IMR-90 (cell line): ENCODE results near the gene CCR3. TPM values are rescaled to one million over a fixed set of nuclear protein-coding genes. Genes with fewer than 3 reads are reported as not detected.

Source experiments
- ATAC-seq: fragments of 200-7000 bp; cut with Tn5 transposase; 2 replicates; pipeline ENCODE4 v1.9.1; 2020; ENCODE audit warnings: low read depth, mild to moderate bottlenecking, moderate library complexity
- BruUV-seq: library from RNA; stranded (reverse); fragments of 400-500 nt; replicated peaks from 2 replicates; lab custom pipeline; 2021; lab: Mats Ljungman, UMichigan
- CTCF ChIA-PET: fragments of 300-600 bp; formaldehyde crosslinking; extraction: SDS; loops from one replicate; lab custom pipeline; 2021; ENCODE audit warnings: antibody characterized with exemption; lab: Yijun Ruan, JAX
- POLR2A ChIA-PET: fragments of 300-600 bp; sonication (Branson Sonifier 250); formaldehyde crosslinking; loops from one replicate; lab custom pipeline; 2022; ENCODE audit warnings: antibody characterized with exemption; ENCODE audit not compliant: unreplicated experiment; lab: Charles Lee
- DNase-seq: peaks from one replicate; pipeline ENCODE4 v3.0.0; 2013
- H2AFZ ChIP-seq: replicated peaks from 2 replicates; pipeline ENCODE3; 2013; ENCODE audit warnings: low read length, mild to moderate bottlenecking; ENCODE audit not compliant: poor library complexity
- H2AK5ac ChIP-seq: 2 replicates; pipeline ENCODE4 v1.6.1; 2013; ENCODE audit warnings: low read depth, low read length, inconsistent platforms
- H2AK9ac ChIP-seq: replicated peaks from 2 replicates; pipeline ENCODE3; 2013; ENCODE audit warnings: mild to moderate bottlenecking, low read depth, low read length, moderate library complexity; ENCODE audit not compliant: poor library complexity
- H2BK120ac ChIP-seq: 2 replicates; pipeline ENCODE4 v1.6.1; 2013; ENCODE audit warnings: low read depth, low read length, inconsistent platforms
- H2BK15ac ChIP-seq: 3 replicates; pipeline ENCODE4 v1.6.1; 2013; ENCODE audit warnings: low read depth, low read length, inconsistent platforms
- H2BK20ac ChIP-seq: 2 replicates; pipeline ENCODE4 v1.6.1; 2013; ENCODE audit warnings: low read depth, mild to moderate bottlenecking, inconsistent platforms, low read length, moderate library complexity
- H2BK5ac ChIP-seq: 2 replicates; pipeline ENCODE4 v1.6.1; 2013; ENCODE audit warnings: mild to moderate bottlenecking, low read depth, low read length, inconsistent platforms; ENCODE audit not compliant: poor library complexity, severe bottlenecking
- H3K14ac ChIP-seq: replicated peaks from 2 replicates; pipeline ENCODE4 v1.6.1; 2013; ENCODE audit warnings: low read depth, low read length, inconsistent platforms
- H3K18ac ChIP-seq: 2 replicates; pipeline ENCODE4 v1.6.1; 2013; ENCODE audit warnings: low read depth, low read length, control low read depth
- H3K23ac ChIP-seq: 2 replicates; pipeline ENCODE4 v1.6.1; 2013; ENCODE audit warnings: low read depth, low read length, inconsistent platforms
- H3K27ac ChIP-seq: 2 replicates; pipeline ENCODE4 v1.5.1; 2013; ENCODE audit warnings: mild to moderate bottlenecking, control low read depth, low read length; ENCODE audit not compliant: insufficient read depth
- H3K27me3 ChIP-seq: 2 replicates; pipeline ENCODE4 v1.6.1; 2013; ENCODE audit warnings: low read length; ENCODE audit not compliant: control insufficient read depth, insufficient read depth
- H3K36me3 ChIP-seq: 2 replicates; pipeline ENCODE4 v1.6.1; 2013; ENCODE audit warnings: low read length, mixed read lengths; ENCODE audit not compliant: control insufficient read depth, insufficient read depth
- H3K4ac ChIP-seq: 2 replicates; pipeline ENCODE4 v1.6.1; 2013; ENCODE audit warnings: low read depth, low read length, inconsistent platforms
- H3K4me1 ChIP-seq: 2 replicates; pipeline ENCODE4 v1.6.1; 2013; ENCODE audit warnings: low read length, mixed read lengths; ENCODE audit not compliant: control insufficient read depth, insufficient read depth
- H3K4me2 ChIP-seq: 2 replicates; pipeline ENCODE4 v1.6.1; 2013; ENCODE audit warnings: low read depth, mild to moderate bottlenecking, control low read depth, low read length, moderate library complexity
- H3K4me3 ChIP-seq: 2 replicates; pipeline ENCODE4 v1.5.1; 2013; ENCODE audit warnings: low read depth, mild to moderate bottlenecking, control low read depth, low read length, moderate library complexity; ENCODE audit not compliant: insufficient read depth
- H3K56ac ChIP-seq: 2 replicates; pipeline ENCODE4 v1.6.1; 2013; ENCODE audit warnings: low read length, inconsistent platforms; ENCODE audit not compliant: insufficient read depth; ENCODE audit errors: extremely low read depth
- H3K79me1 ChIP-seq, 2 experiments: 2 replicates each; pipeline ENCODE4 v1.6.1; 2013; ENCODE audit warnings: low read length in 2 of 2, inconsistent platforms in 1 of 2, low read depth in 1 of 2
- H3K9ac ChIP-seq: 2 replicates; pipeline ENCODE4 v1.6.1; 2013; ENCODE audit warnings: low read depth, low read length, control low read depth
- H3K9me1 ChIP-seq: 2 replicates; pipeline ENCODE4 v1.6.1; 2013; ENCODE audit warnings: low read length, inconsistent platforms; ENCODE audit not compliant: insufficient read depth
- H3K9me3 ChIP-seq: 2 replicates; pipeline ENCODE4 v1.6.1; 2013; ENCODE audit warnings: low read length; ENCODE audit not compliant: control insufficient read depth, insufficient read depth
- H4K20me1 ChIP-seq: 2 replicates; pipeline ENCODE4 v1.6.1; 2013; ENCODE audit warnings: low read length, inconsistent platforms; ENCODE audit not compliant: insufficient read depth
- H4K5ac ChIP-seq: 2 replicates; pipeline ENCODE4 v1.6.1; 2013; ENCODE audit warnings: mild to moderate bottlenecking, low read depth, low read length, control low read depth
- H4K8ac ChIP-seq, 2 experiments: 2 replicates each; pipeline ENCODE4 v1.6.1; 2013; ENCODE audit warnings: low read depth in 2 of 2, low read length in 2 of 2, control low read depth in 1 of 2, inconsistent platforms in 1 of 2
- H4K91ac ChIP-seq: 2 replicates; pipeline ENCODE4 v1.6.1; 2013; ENCODE audit warnings: low read depth, low read length, inconsistent platforms; ENCODE audit not compliant: insufficient read depth
- BHLHE40 ChIP-seq: fragments of 150-350 bp; IDR thresholded peaks from 2 replicates; pipeline ENCODE4 v1.6.1; 2016; ENCODE audit warnings: mild to moderate bottlenecking, low read depth, low read length
- CEBPB ChIP-seq: IDR thresholded peaks from 2 replicates; pipeline ENCODE4 v1.6.1; 2012; ENCODE audit warnings: low read depth, low read length, improper control_type of control experiment
- CHD1 ChIP-seq: IDR thresholded peaks from 2 replicates; pipeline ENCODE4 v1.6.1; 2012; ENCODE audit warnings: low read depth, low read length, improper control_type of control experiment
- CTCF ChIP-seq: conservative IDR thresholded peaks from 2 replicates; pipeline ENCODE4 v1.5.1; 2012; ENCODE audit warnings: mild to moderate bottlenecking, low read depth, low read length, improper control_type of control experiment
- ELK1 ChIP-seq: fragments of 150-350 bp; IDR thresholded peaks from 2 replicates; pipeline ENCODE4 v1.6.1; 2016; ENCODE audit warnings: low read depth, mild to moderate bottlenecking, low read length, moderate library complexity, borderline replicate concordance
- FOS ChIP-seq: fragments of 150-350 bp; IDR thresholded peaks from 2 replicates; pipeline ENCODE4 v1.6.1; 2016; ENCODE audit warnings: low read depth, low read length
- MAFK ChIP-seq: IDR thresholded peaks from 2 replicates; pipeline ENCODE4 v1.6.1; 2012; ENCODE audit warnings: low read depth, low read length, improper control_type of control experiment
- MAZ ChIP-seq: IDR thresholded peaks from 2 replicates; pipeline ENCODE4 v1.6.1; 2012; ENCODE audit warnings: low read depth, mild to moderate bottlenecking, low read length, improper control_type of control experiment, moderate library complexity, borderline replicate concordance
- MXI1 ChIP-seq: IDR thresholded peaks from 2 replicates; pipeline ENCODE4 v1.6.1; 2012; ENCODE audit warnings: low read depth, mild to moderate bottlenecking, low read length, moderate library complexity, borderline replicate concordance
- NFE2L2 ChIP-seq: fragments of 150-350 bp; IDR thresholded peaks from 2 replicates; pipeline ENCODE4 v1.6.1; 2016; ENCODE audit warnings: low read depth, mild to moderate bottlenecking, low read length
- POLR2A ChIP-seq: IDR thresholded peaks from 2 replicates; pipeline ENCODE4 v1.6.1; 2012; ENCODE audit warnings: mild to moderate bottlenecking, low read depth, low read length
- RAD21 ChIP-seq: IDR thresholded peaks from 2 replicates; pipeline ENCODE4 v1.6.1; 2012; ENCODE audit warnings: low read length, improper control_type of control experiment
- RCOR1 ChIP-seq: IDR thresholded peaks from 2 replicates; pipeline ENCODE4 v1.6.1; 2012; ENCODE audit warnings: mild to moderate bottlenecking, low read length, improper control_type of control experiment; ENCODE audit not compliant: insufficient replicate concordance
- RFX5 ChIP-seq: IDR thresholded peaks from 2 replicates; pipeline ENCODE4 v1.8.0; 2012; ENCODE audit warnings: low read depth, mild to moderate bottlenecking, low read length, moderate library complexity
- SMC3 ChIP-seq: fragments of 150-350 bp; IDR thresholded peaks from 2 replicates; pipeline ENCODE4 v1.6.1; 2016; ENCODE audit warnings: low read depth, mild to moderate bottlenecking, antibody characterized with exemption, low read length, moderate library complexity
- USF2 ChIP-seq: fragments of 150-350 bp; IDR thresholded peaks from 2 replicates; pipeline ENCODE4 v1.6.1; 2017; ENCODE audit warnings: mild to moderate bottlenecking, antibody characterized with exemption, low read length, low read depth
- WGBS, 2 experiments: methylation state at CpG; one replicate each; pipeline versions ENCODE4 v1.1.5 to v1.1.7; 2013; ENCODE audit warnings: missing lambda C conversion rate in 2 of 2; ENCODE audit not compliant: insufficient read length in 1 of 2; ENCODE audit errors: extremely low coverage in 2 of 2; 5-methylcytosine and 5-hydroxymethylcytosine counted together
- dilution Hi-C: fragments of 300-500 bp; cut with HindIII; formaldehyde crosslinking; loops from one replicate; pipeline ENCODE4 v1.14.3; 2018; ENCODE audit warnings: low sequenced_read_pairs; ENCODE audit not compliant: unreplicated experiment
- in situ Hi-C: fragments of 300-500 bp; cut with MboI; formaldehyde crosslinking; loops from 3 replicates; pipeline ENCODE4 v1.14.3; 2019; ENCODE audit warnings: low sequenced_read_pairs, inconsistent platforms, mixed read lengths
- intact Hi-C: fragments of 100-400 bp; cut with micrococcal nuclease; formaldehyde crosslinking; loops from 2 replicates; pipeline ENCODE4 v1.10.0; 2022
- polyA plus RNA-seq, 3 experiments: library from polyadenylated mRNA; depleted of rRNA; stranded (reverse); fragments of >200 nt; gene quantifications; 2 replicates each; pipeline ENCODE4 v1.2.3, GENCODE V29; 2012; ENCODE audit warnings: low replicate concordance in 1 of 3
- total RNA-seq: library from RNA; depleted of rRNA; stranded (reverse); fragments of >200 nt; gene quantifications from 2 replicates; pipeline ENCODE4 v1.2.3, GENCODE V29; 2012

Gene CCR3
- total and polyA plus RNA-seq, 2 of the 4 experiments (the other 2 are of a cell fraction), result not detected

GRCh38 chr3:46289551-46289950 lies 47.3 kb downstream of the CCR3 start:
- no peak overlapping the region for H4K91ac ChIP-seq
- no peaks in the 10 kb centered on the region for H3K4me1 ChIP-seq
- no peak overlapping the region for H3K9ac ChIP-seq
- in situ Hi-C loops, result no loop called here
- POLR2A ChIA-PET, result no interaction called here
- H2BK20ac ChIP-seq, result no peak overlapping the region
- H3K9me3 ChIP-seq, result no peaks in the 10 kb centered on the region
- H3K4me3 ChIP-seq, result no peak overlapping the region
- dilution Hi-C loops, result no loop called here
- H2BK5ac ChIP-seq, result no peak overlapping the region
- CTCF ChIA-PET, result no interaction called here
- no peak for DNase-seq
- H3K79me1 ChIP-seq, result no peaks in the 10 kb centered on the region
- no peak overlapping the region for H2BK120ac ChIP-seq
- H4K5ac ChIP-seq, result no peak overlapping the region
- H4K20me1 ChIP-seq, result no peaks in the 10 kb centered on the region
- no peaks in the 10 kb centered on the region for H3K36me3 ChIP-seq
- no peak overlapping the region for H3K27ac ChIP-seq
- no peak overlapping the region for H2BK15ac ChIP-seq
- no peak overlapping the region for H2AK5ac ChIP-seq
- no TSS peak for BruUV-seq
- no peak overlapping the region for H3K18ac ChIP-seq
- H3K56ac ChIP-seq, result no peak overlapping the region
- no peak overlapping the region for H2AK9ac ChIP-seq
- H3K4ac ChIP-seq, result no peak overlapping the region
- no peak overlapping the region for H3K23ac ChIP-seq
- H3K9me1 ChIP-seq, result no peaks in the 10 kb centered on the region
- H2AFZ ChIP-seq, result no peak overlapping the region
- H4K8ac ChIP-seq, result no peak overlapping the region
- TF ChIP-seq SMC3, result no peak
- TF ChIP-seq CHD1, result no peak
- no peak for TF ChIP-seq MXI1
- no peak for TF ChIP-seq MAZ
- no peak for TF ChIP-seq ELK1
- no peak for TF ChIP-seq CTCF
- TF ChIP-seq RCOR1, result no peak
- TF ChIP-seq NFE2L2, result no peak
- TF ChIP-seq CEBPB, result no peak
- no peak for TF ChIP-seq RFX5
- TF ChIP-seq FOS, result no peak
- TF ChIP-seq USF2, result no peak
- no peak for TF ChIP-seq POLR2A
- TF ChIP-seq RAD21, result no peak
- TF ChIP-seq BHLHE40, result no peak
- TF ChIP-seq MAFK, result no peak
- H3K4me2 ChIP-seq, result no peak overlapping the region
- no CpG with 5 or more reads among the region's 1 CpG for WGBS, 2 experiments
- H3K27me3 ChIP-seq, result peaks cover 9% of the 10 kb centered on the region
- no peak for ATAC-seq
- intact Hi-C loops, result no loop called here
- no peak overlapping the region for H3K14ac ChIP-seq
